Thymus (tissue), 2 donors: ENCODE measurements around the gene EHBP1L1. TPM values are rescaled to one million over a fixed set of nuclear protein-coding genes. Genes with fewer than 3 reads are reported as not detected.

Experiments used
- polyA plus RNA-seq: library from polyadenylated mRNA; stranded (reverse); fragments of 200-250 nt; gene quantifications from one replicate; pipeline ENCODE4 v1.2.3, GENCODE V29; 2013
- total RNA-seq: library from RNA; stranded (reverse); fragments of 120-200 nt; gene quantifications from one replicate; pipeline ENCODE4 v1.2.4, GENCODE V29; 2013
- donor health status: healthy.

Gene EHBP1L1
- total and polyA plus RNA-seq, 2 donors, result 19.9 to 66.5 TPM

Other genes starting within 250 kb of the EHBP1L1 start
- gene DPF2, start 242.2 kb upstream of the EHBP1L1 start, total RNA-seq, result 29.7 TPM
- 30.8 TPM for gene DPF2, start 242.2 kb upstream of the EHBP1L1 start, polyA plus RNA-seq
- 1.0 TPM for gene TIGD3, start 221.3 kb upstream of the EHBP1L1 start, total RNA-seq
- 1.9 TPM for gene TIGD3, start 221.3 kb upstream of the EHBP1L1 start, polyA plus RNA-seq
- 8.1 TPM for gene SLC25A45, start 193.4 kb upstream of the EHBP1L1 start, total RNA-seq
- 35.3 TPM for gene SLC25A45, start 193.4 kb upstream of the EHBP1L1 start, polyA plus RNA-seq
- 15.2 TPM for gene FRMD8, start 189.4 kb upstream of the EHBP1L1 start, total RNA-seq
- 21.4 TPM for gene FRMD8, start 189.4 kb upstream of the EHBP1L1 start, polyA plus RNA-seq
- gene NEAT1, start 153.3 kb upstream of the EHBP1L1 start, total RNA-seq, result 9.2 TPM
- 3,325 TPM for gene NEAT1, start 153.3 kb upstream of the EHBP1L1 start, polyA plus RNA-seq
- gene MALAT1, start 77.0 kb upstream of the EHBP1L1 start, total RNA-seq, result 3,158 TPM
- 682 TPM for gene MALAT1, start 77.0 kb upstream of the EHBP1L1 start, polyA plus RNA-seq
- 41.0 TPM for gene SCYL1, start 51.0 kb upstream of the EHBP1L1 start, total RNA-seq
- 68.1 TPM for gene SCYL1, start 51.0 kb upstream of the EHBP1L1 start, polyA plus RNA-seq
- 13.3 TPM for gene LTBP3, start 17.7 kb upstream of the EHBP1L1 start, total RNA-seq
- gene LTBP3, start 17.7 kb upstream of the EHBP1L1 start, polyA plus RNA-seq, result 64.6 TPM
- gene ZNRD2, start 5.6 kb upstream of the EHBP1L1 start, total RNA-seq, result 40.7 TPM
- gene ZNRD2, start 5.6 kb upstream of the EHBP1L1 start, polyA plus RNA-seq, result 38.0 TPM
- gene FAM89B, start 3.5 kb upstream of the EHBP1L1 start, total RNA-seq, result 47.2 TPM
- 62.2 TPM for gene FAM89B, start 3.5 kb upstream of the EHBP1L1 start, polyA plus RNA-seq
- 0.66 TPM for gene KCNK7, start 19.7 kb downstream of the EHBP1L1 start, total RNA-seq
- gene KCNK7, start 19.7 kb downstream of the EHBP1L1 start, polyA plus RNA-seq, result 3.8 TPM
- gene MAP3K11, start 38.2 kb downstream of the EHBP1L1 start, total RNA-seq, result 21.9 TPM
- 61.0 TPM for gene MAP3K11, start 38.2 kb downstream of the EHBP1L1 start, polyA plus RNA-seq
- 7.4 TPM for gene PCNX3, start 39.7 kb downstream of the EHBP1L1 start, total RNA-seq
- 23.4 TPM for gene PCNX3, start 39.7 kb downstream of the EHBP1L1 start, polyA plus RNA-seq
- gene SIPA1, start 62.0 kb downstream of the EHBP1L1 start, total RNA-seq, result 51.9 TPM
- 153 TPM for gene SIPA1, start 62.0 kb downstream of the EHBP1L1 start, polyA plus RNA-seq
- gene RELA, start 86.9 kb downstream of the EHBP1L1 start, total RNA-seq, result 17.1 TPM
- gene RELA, start 86.9 kb downstream of the EHBP1L1 start, polyA plus RNA-seq, result 41.9 TPM
- gene KAT5, start 136.2 kb downstream of the EHBP1L1 start, total RNA-seq, result 53.5 TPM
- 104 TPM for gene KAT5, start 136.2 kb downstream of the EHBP1L1 start, polyA plus RNA-seq
- 85.9 TPM for gene RNASEH2C, start 144.7 kb downstream of the EHBP1L1 start, total RNA-seq
- gene RNASEH2C, start 144.7 kb downstream of the EHBP1L1 start, polyA plus RNA-seq, result 49.4 TPM
- 5.3 TPM for gene AP5B1, start 204.9 kb downstream of the EHBP1L1 start, total RNA-seq
- 7.6 TPM for gene AP5B1, start 204.9 kb downstream of the EHBP1L1 start, polyA plus RNA-seq
- 0.47 TPM for gene OVOL1, start 211.0 kb downstream of the EHBP1L1 start, total RNA-seq
- 1.3 TPM for gene OVOL1, start 211.0 kb downstream of the EHBP1L1 start, polyA plus RNA-seq